ENCODE data around the gene ARFGAP3. TPM values are rescaled to one million over a fixed set of nuclear protein-coding genes. Genes with fewer than 3 reads are reported as not detected.
A peak's percentile ranks its signal among the peaks of the same experiment; 100 is the strongest.

The ARFGAP3 gene
- total and polyA plus RNA-seq, 11 donors = 13.3 to 34.0 (median 25.1) TPM

- intact Hi-C loops (cut with DNase I) = no loop called here
- WGBS, 4 donors = 72 to 84% (median 77%) methylated on average over 9 of the region's 9 CpGs
- H3K36me3 ChIP-seq = peaks cover 0 to 97% (median 89%) of the 10 kb centered on the region in 9 donors
- H3K9me3 ChIP-seq = no peaks in the 10 kb centered on the region
- H3K27me3 ChIP-seq = no peaks in the 10 kb centered on the region
- DNase-seq (no peak), ATAC-seq (peak in 1 of 4 donors; percentile 9)
- TF ChIP-seq CTCF (IDR thresholded peaks at IDR 0.05) = no peak
- TF ChIP-seq POLR2A (IDR thresholded peaks at IDR 0.05) = no peak
- no peak overlapping the region for H3K4me3 ChIP-seq
- H3K27ac ChIP-seq = peak overlapping the region in 1 of 12 donors; percentile 9
- peaks cover 0 to 38% (median 7%) of the 10 kb centered on the region in 12 donors for H3K4me1 ChIP-seq
Measured at GRCh38 chr22:42885446-42885845, 28.4 kb upstream of the ARFGAP3 start.

- Histone ChIP-seq H3K27ac (no peak overlapping the region), H3K4me1 (peaks cover 0 to 38% (median 7%) of the 10 kb centered on the region in 12 donors), H3K36me3 (peaks cover 0 to 97% (median 90%) of the 10 kb centered on the region in 9 donors), H3K27me3 (no peaks in the 10 kb centered on the region), H3K9me3 (no peaks in the 10 kb centered on the region), H3K4me3 (no peak overlapping the region)
- WGBS, 4 donors = 71 to 78% (median 77%) methylated on average over 7 of the region's 7 CpGs
- DNase-seq = no peak
- TF ChIP-seq POLR2A (IDR thresholded peaks at IDR 0.05) (no peak), CTCF (IDR thresholded peaks at IDR 0.05) (no peak)
- intact Hi-C loops (cut with DNase I) = loop anchor here in 1 of 10 donors (5.0 kb wide), 1 partner anchor 73 kb away; no protein-coding TSS in a partner anchor
- ATAC-seq = no peak
Measured at GRCh38 chr22:42884616-42885375, 27.7 kb upstream of the ARFGAP3 start.

- TF ChIP-seq CTCF (IDR thresholded peaks at IDR 0.05) (no peak), POLR2A (IDR thresholded peaks at IDR 0.05) (no peak)
Measured at GRCh38 chr22:42883970-42884369, 26.9 kb upstream of the ARFGAP3 start.

GRCh38 chr22:42883121-42883520, 26.0 kb upstream of the ARFGAP3 start:
- H3K27me3 ChIP-seq = no peaks in the 10 kb centered on the region
- H3K36me3 ChIP-seq = peaks cover 0 to 99% (median 94%) of the 10 kb centered on the region in 9 donors
- DNase-seq (no peak), ATAC-seq (no peak)
- TF ChIP-seq POLR2A (IDR thresholded peaks at IDR 0.05) = no peak
- TF ChIP-seq CTCF (IDR thresholded peaks at IDR 0.05) = no peak
- peaks cover 0 to 47% (median 3%) of the 10 kb centered on the region in 12 donors for H3K4me1 ChIP-seq
- no peak overlapping the region for H3K4me3 ChIP-seq
- intact Hi-C loops (cut with DNase I) = loop anchor here in 1 of 10 donors (5.0 kb wide), 1 partner anchor 74 kb away; no protein-coding TSS in a partner anchor
- WGBS, 4 donors = 80 to 88% (median 86%) methylated on average over 8 of the region's 8 CpGs
- H3K9me3 ChIP-seq = no peaks in the 10 kb centered on the region
- no peak overlapping the region for H3K27ac ChIP-seq

More at GRCh38 chr22:42883970-42884369, 26.9 kb upstream of the ARFGAP3 start:
- Histone ChIP-seq H3K4me3 (no peak overlapping the region), H3K27me3 (no peaks in the 10 kb centered on the region), H3K36me3 (peaks cover 0 to 99% (median 94%) of the 10 kb centered on the region in 9 donors), H3K4me1 (peaks cover 0 to 42% (median 7%) of the 10 kb centered on the region in 12 donors), H3K9me3 (no peaks in the 10 kb centered on the region), H3K27ac (no peak overlapping the region)
- intact Hi-C loops (cut with DNase I) = loop anchor here in 1 of 10 donors (5.0 kb wide), 1 partner anchor 73 kb away; no protein-coding TSS in a partner anchor
- DNase-seq (no peak), ATAC-seq (no peak)
- WGBS, 4 donors = 72 to 81% (median 79%) methylated on average over 9 of the region's 9 CpGs

Measured in heart left ventricle (tissue), 16 donors.